ENCODE measurements around the gene EFCAB8.
"Not testable (repeated sequence)": the region's sequence is repeated elsewhere in the genome, so short reads cannot be mapped to it uniquely, and the experiment has no call there.

EFCAB8 gene

DNA sequence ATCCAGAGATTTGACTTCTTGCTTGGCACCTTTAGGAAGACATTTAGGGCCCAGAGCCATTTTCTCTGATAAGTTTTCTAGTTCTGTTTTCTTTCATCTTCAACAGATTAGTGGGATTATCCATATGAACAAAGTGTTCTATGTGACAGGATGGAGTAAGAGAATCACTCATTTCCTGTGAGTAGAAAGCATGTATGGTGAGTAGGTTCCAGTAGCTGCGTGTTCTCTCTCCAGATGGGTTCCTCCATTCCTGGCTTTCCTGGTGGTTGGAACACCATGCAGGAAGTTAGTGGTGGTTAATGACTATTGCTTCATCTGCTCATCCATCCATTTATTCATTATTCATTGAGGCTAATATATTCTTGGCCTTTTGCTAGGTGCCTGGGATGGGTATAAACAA lies 54.0 kb downstream of the EFCAB8 start:
- DNase-seq: no peak

DNA sequence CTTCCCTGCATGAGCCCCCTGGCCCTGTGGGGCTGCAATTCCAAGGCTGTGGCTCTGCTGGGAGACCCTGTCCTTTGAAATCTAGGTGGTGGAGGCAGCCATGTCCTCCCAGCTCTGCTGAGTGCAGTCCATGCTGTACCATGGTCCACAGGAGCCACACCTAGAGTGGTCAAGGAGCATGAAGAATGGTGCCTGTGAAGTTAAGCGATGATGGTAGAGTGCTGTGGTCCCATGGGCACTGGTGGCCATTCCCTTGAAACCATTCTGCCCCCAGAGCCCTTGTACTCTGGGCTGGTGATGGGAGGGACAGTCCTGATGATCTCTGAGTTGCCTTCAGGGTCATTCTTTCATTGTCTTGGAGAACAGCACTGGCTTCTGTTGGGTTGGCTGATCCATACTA lies 55.3 kb downstream of the EFCAB8 start:
- DNase-seq: no peak

DNA sequence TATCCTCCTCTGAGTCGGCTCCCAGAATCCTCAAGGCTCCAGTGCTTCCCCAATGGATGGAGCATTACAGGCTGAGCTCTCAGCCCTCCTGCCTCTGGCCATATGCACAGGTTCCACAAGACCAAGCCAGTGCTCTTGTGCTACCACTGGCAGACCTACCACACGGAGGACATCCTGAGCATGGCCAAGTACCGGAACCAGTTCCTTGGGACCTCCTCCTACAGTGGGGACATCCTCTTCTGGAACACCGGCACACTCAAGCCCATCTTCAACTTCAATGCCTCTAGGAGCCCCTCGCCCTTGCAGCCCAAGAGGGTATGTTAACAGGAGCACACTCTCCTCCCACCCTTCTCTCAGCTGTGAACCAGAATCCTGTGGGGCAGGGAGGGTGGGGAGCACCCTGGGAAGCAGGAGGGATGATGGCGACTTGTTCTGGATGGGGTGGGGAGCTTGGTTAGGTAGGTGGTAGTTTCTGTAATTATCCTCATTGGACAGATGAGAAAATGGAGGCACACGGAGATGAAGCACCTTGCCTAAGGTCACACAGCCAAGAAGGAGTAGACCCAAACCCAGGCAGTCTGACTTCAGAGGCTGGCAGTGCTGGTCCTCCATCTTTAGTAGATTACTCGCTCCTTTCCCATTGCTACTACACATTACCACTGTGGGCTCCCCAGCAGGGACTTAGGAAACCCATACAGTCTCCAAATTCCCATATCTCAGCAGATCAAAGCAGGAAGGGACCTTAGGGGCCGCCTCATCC lies 58.6 kb downstream of the EFCAB8 start:
- DNase-seq: no peak

DNA sequence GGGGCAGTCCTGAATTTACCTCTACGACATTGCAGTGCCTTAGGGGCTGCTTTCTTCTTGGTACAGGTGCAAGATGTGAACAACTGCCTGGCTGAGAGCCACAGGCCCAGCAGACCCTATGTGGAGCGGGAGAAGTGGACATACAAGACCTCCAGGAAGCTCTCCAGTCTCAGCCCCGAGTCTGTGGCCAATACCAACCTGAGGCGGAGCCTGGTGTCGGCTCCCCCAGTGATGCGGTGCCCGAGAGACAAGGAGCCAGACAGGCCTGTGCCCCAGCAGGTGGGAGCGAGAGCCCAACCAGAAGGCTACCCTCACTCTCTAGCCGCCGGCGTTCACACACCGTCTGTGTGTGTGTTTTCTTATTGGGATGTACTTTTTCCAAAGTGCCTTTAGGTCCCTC lies 59.6 kb downstream of the EFCAB8 start:
- DNase-seq: no peak

DNA sequence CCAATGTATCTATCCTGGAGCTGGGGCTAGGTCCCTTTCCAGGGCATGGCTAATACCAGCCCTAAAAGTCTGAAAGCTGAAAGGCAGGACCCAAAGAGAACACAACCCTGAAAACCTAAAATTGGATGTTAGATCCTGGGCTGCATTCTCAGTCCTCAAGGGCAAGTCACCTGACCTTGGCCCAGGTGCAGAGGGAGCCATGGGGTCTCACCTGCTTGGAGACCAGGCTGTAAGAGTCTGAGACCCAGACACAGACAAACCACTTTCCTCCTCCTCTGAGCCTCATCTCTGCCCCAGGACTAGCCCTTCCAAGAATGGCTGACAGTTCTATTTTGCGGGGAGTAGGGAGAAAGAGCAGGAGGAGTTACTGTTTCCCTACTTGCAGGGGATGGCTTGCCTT lies 60.0 kb downstream of the EFCAB8 start:
- DNase-seq: no peak

DNA sequence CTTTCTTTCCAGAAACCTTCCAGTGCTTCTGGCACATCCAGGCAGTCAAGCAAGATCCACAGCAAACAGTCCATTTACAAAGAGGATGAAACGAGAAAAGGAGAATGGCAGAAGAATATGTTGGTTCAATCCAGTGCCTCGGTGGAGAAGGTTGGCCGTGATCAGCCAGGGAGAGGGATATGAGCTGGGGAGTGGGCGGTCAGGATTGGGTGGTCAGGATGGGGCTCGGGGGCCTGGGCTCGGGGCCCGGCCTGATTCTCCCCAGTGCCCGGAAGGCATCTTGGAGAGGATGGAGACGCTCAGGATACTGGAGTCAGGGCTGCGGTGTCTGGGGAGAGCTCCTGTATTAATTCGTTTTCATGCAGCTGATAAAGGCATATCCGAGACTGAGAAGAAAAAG lies 61.3 kb downstream of the EFCAB8 start:
- no peak for DNase-seq

- DNase-seq: no peak
Observed at GRCh38 chr20:32920530-32921298, 62.0 kb downstream of the EFCAB8 start.

GRCh38 chr20:32922466-32922865 lies 63.7 kb downstream of the EFCAB8 start:
- no peak for DNase-seq

DNA sequence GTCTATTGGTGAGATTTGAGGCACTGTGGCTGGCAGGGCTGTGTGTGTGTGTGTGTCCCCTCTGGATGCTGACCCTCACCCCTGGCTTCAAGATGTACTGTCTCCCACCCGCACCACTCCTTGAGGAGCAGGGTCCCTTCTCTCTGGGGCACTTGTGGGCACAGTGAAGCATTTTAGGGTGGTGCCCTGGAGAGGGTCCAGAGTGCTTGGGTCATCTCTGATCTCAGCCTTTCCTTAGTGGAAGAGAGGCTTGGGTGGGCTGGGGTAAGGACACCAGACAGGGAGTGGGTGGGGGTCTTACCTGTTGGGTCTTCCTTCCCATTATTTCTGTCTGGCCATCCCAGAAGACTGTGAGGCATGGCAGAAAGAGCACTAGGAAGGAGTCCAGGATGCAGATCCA lies 66.1 kb downstream of the EFCAB8 start:
- DNase-seq: no peak

GRCh38 chr20:32925481-32926196 lies 66.9 kb downstream of the EFCAB8 start:
- no peak for DNase-seq

DNA sequence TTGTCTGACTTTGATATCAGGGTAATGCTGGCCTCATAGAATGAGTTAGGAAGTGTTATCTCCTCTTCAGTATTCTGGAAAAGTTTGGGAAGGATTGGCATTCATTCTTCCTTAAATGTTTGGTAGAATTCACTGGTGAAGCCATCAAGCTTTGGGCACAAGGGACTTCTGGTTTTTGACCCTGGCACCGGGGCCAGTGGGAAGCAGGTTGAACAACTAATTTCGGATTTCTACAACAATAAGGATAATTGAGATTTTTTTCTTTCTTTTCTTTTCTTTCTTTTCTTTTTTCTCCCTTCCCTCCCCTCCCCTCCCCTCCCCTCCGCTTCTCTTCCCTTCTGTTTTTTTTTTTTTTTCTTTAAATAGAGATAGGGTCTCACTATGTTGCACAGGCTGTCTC lies 70.4 kb downstream of the EFCAB8 start:
- DNase-seq: no peak

DNA sequence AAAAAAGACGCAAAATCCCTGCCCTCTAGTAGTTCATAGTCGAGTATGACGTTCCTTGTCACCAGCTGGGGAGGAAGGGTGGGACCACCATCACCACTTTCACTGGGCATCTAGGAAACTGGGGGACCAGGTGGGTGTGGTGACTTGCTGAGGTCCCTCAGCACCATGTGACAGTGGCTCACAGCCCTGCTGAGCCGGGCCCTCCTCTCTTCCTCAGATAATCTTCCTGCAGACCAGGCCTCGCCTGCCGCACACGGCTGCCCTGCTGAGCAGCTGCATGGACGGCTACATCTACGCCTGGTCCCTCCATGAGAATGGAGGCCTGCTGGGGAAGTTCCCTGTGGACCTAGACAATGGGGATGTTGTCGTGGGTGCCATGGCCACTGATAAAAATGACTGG lies 71.5 kb downstream of the EFCAB8 start:
- no peak for DNase-seq

DNA sequence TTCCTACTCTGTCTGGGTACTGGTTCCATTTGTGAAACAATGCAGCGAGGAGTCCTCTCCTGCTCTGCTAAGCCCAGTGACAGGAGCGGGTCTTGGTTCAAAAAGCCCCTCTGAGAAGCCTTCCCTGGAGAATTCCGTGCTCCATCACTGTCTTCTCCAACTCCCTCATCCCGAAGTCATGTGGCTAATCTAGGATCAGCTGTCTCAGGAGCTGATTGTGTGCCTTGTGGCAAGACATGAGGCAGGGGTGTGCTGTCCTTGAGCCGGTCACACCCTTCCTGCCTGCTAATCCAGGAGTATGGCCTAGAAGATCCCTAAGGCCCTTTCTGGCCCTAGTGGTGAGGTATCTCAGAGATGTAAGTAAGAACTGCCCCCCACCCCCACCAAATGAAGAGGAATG lies 72.0 kb downstream of the EFCAB8 start:
- no peak for DNase-seq

GRCh38 chr20:32934580-32934979 lies 75.9 kb downstream of the EFCAB8 start:
- DNase-seq: no peak

GRCh38 chr20:32941155-32941885 lies 82.6 kb downstream of the EFCAB8 start:
- DNase-seq: no peak

GRCh38 chr20:32943490-32944052 lies 84.8 kb downstream of the EFCAB8 start:
- no peak for DNase-seq

- no peak for DNase-seq
Observed at GRCh38 chr20:32945710-32946221, 87.0 kb downstream of the EFCAB8 start.

GRCh38 chr20:32946629-32947028 lies 87.9 kb downstream of the EFCAB8 start:
- no peak for DNase-seq

DNA sequence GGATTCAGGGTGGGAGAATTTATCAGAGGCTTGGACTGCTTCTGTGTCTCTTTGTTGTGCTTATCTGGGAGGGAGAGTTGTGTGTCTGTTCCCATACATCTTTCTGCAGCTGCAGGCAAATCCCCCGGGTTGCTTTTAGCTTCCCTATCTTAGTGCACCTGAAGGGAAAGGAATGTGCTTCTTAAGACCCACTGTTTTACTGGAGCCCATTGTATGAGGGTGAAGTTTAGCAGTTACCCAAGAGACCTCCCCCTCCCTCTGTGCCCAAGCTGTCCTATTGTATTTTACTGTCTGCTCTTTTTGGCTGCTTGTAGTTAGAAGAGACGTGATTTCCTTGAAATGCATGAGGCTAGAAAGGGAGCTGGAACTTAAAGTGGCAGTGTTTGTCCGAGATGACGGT lies 91.8 kb downstream of the EFCAB8 start:
- not testable (repeated sequence) for DNase-seq

GRCh38 chr20:32957459-32957858 lies 98.7 kb downstream of the EFCAB8 start:
- DNase-seq: no peak

- no peak for DNase-seq
Observed at GRCh38 chr20:32958574-32958973, 99.9 kb downstream of the EFCAB8 start.
